Inferior parietal cortex (tissue), 1 donor: ENCODE measurements around the gene TPD52L1.
"Not testable (repeated sequence)": the region's sequence is repeated elsewhere in the genome, so short reads cannot be mapped to it uniquely, and the experiment has no call there.

ENCODE experiments used
- DNase-seq: peaks from one replicate; pipeline ENCODE4 v3.0.0-alpha.2; 2016; ENCODE audit errors: extremely low spot score

The TPD52L1 gene

DNA sequence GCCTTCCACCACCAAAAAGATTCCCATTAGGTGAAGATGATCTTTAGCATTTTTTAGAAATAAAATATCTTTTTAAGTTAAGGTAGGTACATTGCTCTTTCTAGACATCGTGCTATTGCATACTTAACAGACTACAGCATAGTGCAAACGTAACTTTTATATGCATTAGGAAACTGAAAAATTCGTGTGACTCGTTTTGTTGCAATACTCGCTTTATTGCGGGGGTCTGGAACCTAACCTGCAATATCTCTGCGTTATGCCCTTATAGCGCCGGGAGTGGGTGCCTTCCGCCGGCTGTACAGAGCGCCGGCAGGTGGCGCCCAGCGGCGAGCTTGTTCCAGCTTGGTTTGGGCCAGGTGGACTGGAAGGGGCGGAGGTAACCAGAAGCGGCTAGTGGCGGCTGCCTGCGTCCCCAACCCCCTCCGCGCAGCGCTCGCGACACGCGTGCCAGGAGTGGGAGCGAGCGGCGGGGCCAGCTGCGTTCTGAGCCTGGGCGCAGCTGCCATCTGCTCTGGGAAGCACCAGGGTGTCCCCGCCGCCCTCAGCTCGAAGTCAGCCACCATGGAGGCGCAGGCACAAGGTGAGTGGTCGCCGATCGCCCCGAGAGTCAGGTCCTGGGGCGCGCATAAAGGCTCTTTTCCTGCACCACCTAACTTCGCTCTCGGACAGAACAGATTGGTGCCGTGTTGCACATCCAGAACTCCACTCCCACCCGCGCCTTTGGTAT, at the start of gene TPD52L1:
TPD52L1 (plus strand) TSS at position 383 of the 727 bp plus-strand sequence; CDS start at position 562, 179 bp downstream.
- peak; percentile 74 for DNase-seq

DNA sequence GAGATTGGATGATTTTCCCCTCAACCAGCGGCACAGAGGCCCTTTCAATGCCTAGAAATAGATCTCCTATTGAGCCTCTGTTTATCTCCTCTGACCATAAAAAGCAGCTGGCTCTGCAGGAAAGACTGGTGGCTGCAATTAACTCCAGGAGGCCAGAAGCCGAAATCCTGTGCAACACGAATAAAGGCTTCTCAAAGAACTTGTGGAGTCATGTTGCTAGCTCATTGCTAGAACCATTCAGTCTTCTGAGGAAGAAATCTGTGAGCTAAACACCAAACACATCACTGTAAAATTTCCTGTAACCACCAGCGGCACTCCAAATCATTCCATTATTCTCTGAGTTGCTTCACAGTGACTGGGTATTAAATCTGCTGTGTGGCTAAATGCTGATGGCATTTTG, 49.1 kb upstream of the TPD52L1 start:
- no peak for DNase-seq

DNA sequence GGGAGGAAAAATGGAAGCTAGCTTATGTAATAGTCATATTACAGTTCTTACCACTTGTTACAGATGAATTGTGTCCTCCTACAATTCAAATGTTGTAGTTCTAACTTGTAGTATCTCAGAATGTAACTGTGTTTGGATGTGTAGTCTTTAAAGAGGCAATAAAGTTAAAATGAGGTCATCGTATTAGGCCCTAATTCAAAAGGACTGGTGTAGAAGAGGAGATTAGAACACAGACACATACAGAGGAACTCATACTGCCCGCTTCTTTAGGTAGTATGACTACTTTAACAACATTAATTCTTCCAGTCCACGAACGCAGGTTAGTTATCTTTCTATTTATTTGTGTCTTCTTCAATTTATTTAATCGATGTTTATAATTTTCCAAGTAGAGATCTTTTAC, 46.5 kb upstream of the TPD52L1 start:
- DNase-seq = no peak

DNA sequence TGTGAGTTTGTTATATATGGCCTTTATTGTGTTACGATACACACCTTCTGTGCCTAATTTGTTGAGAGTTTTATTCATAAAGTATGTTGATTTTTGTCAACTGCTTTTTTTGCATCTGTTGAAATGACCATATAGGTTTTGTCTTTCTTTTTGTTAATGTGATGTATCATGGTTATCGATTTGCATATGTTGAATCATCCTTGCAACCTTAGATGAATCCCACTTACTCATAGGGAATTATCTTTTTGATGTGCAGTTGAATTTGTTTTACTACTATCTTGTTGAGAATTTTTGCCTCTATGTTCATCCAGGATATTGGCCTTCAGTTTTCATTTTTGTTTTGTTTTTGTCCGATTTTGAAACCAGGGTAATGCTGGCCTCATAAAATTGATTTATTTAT, 45.7 kb upstream of the TPD52L1 start:
- no peak for DNase-seq

GRCh38 chr6:125110056-125110455, 43.5 kb upstream of the TPD52L1 start:
- no peak for DNase-seq

- no peak for DNase-seq
These were observed 42.2 kb upstream of the TPD52L1 start for GRCh38 chr6:125111219-125111983.

DNA sequence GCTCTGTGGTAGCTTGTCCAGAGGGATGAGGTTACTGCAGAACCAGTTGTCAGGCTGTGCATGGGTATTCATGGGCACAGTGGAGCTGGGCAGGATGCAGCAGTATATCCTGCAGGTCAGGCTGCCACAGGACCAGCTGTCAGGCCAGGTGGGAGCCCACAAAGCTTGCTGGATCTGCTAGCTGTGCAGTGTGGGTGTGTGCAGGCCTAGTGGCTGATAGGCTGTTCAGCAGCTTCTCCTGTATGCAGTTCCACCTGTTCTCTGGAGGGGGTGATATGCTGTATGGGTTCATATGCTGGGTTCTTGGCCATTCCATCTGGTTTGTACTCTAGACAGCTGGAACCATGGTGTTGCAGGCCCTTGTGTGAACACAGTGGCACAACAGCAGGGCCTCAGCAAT, 40.6 kb upstream of the TPD52L1 start:
- DNase-seq = no peak

- peak; percentile 86 for DNase-seq
These were observed 39.2 kb upstream of the TPD52L1 start for GRCh38 chr6:125114248-125114858.

- DNase-seq = no peak
These were observed 37.4 kb upstream of the TPD52L1 start for GRCh38 chr6:125116170-125116569.

GRCh38 chr6:125116710-125117109, 36.9 kb upstream of the TPD52L1 start:
- DNase-seq = no peak

DNA sequence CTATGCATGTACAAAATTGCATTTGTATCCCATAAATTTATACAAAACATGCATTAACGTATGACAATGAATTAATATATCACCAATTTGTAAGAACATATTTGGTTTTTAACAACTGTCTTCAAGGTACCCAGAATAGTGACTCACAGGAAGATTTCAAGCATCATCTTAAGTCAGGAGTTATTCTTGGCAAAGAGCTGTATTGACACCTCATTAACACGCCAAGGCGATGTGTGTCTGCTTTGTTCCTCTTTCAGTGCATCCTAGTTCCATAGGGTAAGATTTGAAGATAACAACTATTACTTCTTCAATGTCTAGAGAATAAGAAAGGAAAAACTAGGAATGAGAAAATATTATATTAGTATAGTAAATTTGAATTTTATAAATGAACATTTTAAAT, 35.8 kb upstream of the TPD52L1 start:
- DNase-seq = no peak

GRCh38 chr6:125120054-125120590, 33.5 kb upstream of the TPD52L1 start:
- DNase-seq = no peak

GRCh38 chr6:125121894-125122293, 31.7 kb upstream of the TPD52L1 start:
- DNase-seq = no peak

GRCh38 chr6:125123051-125123450, 30.5 kb upstream of the TPD52L1 start:
- DNase-seq = no peak

DNA sequence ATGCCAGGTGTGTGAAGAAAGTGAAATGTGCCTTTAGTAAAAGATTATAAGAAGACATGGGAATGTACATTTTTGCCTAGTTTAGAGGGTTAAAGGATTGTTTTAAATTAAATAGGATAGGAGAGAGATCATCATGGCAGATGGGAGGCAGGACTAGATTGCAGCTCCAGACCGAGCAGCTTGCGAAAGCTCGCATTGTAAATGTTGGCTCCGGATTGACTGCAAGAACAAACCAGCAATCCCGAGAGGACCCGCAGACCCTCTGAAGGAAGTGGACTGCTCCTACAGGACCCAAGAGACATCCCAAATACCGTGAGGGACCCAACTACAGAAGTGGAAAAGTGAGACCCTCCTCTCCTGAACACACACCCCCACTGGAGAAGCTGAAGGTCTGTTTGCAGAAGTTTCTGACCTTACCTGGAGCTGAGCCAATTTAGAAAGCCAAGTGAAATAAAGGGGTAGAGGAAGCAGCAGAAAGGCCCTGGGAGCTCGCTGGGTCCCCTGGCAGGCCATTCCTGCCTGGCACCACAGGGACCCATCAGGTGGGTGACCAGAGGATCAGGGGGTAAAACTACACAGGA, 30.0 kb upstream of the TPD52L1 start:
- no peak for DNase-seq

GRCh38 chr6:125124049-125124669, 29.4 kb upstream of the TPD52L1 start:
- DNase-seq = no peak

- DNase-seq = not testable (repeated sequence)
These were observed 27.7 kb upstream of the TPD52L1 start for GRCh38 chr6:125125856-125126255.

DNA sequence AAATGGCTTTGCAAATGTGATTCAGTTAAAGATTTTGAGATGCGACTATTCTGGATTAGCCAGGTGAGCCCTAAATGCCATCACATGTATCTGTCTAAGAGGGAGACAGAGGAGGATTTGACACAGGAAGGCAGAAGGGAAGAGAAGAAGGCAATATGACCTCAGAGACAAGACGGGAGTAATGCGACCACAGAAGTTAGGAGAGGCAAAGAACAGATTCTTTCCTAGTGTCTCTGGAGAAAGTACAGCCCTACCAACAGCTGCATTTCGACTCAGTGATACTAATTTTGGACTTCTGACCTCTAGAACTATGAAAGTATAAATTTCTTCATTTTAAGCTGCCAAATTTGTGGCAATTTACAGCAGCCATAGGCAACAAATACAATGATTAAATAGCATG, 24.2 kb upstream of the TPD52L1 start:
- DNase-seq = no peak

- DNase-seq = no peak
These were observed 21.5 kb upstream of the TPD52L1 start for GRCh38 chr6:125132058-125132457.

GRCh38 chr6:125136378-125136777, 17.2 kb upstream of the TPD52L1 start:
- DNase-seq = no peak

- no peak for DNase-seq
These were observed 15.5 kb upstream of the TPD52L1 start for GRCh38 chr6:125138083-125138482.

DNA sequence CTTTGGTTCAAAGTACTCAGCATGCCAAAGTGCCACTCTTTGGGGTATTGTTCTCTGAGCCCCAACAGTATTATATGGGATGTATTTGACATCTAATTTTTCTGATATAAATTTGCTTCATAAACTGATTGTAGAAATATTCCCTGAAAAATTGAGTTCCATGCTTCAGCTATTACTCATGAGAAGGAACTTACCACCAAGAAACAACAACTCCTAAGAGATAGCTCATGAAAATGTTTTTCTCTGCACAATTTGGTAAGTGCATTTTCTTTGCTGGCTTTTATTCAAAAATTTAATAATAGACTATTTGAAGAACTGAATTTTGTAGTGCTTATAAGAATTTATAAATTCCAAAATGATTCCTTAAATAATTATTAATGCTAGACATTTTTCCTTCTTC, 12.8 kb upstream of the TPD52L1 start:
- no peak for DNase-seq
